Caki2 (cell line): ENCODE results near the gene HSPA14. TPM values are rescaled to one million over a fixed set of nuclear protein-coding genes. Genes with fewer than 3 reads are reported as not detected.
A peak's percentile ranks its signal among the peaks of the same experiment; 100 is the strongest.
"Not testable (repeated sequence)": the region's sequence is repeated elsewhere in the genome, so short reads cannot be mapped to it uniquely, and the experiment has no call there.

Experiments
- DNase-seq: peaks from one replicate; pipeline ENCODE4 v3.0.0-alpha.2; 2015; ENCODE audit warnings: low read depth
- in situ Hi-C: cut with HindIII; loops from 2 replicates; pipeline ENCODE4 v1.10.0; 2016; ENCODE audit warnings: low sequenced_read_pairs, low pct_unique_long_range_greater_than_20kb, mixed read lengths
- total RNA-seq: library from RNA; depleted of rRNA; stranded (reverse); fragments of >200 nt; shearing (Covaris generic); gene quantifications from 2 replicates; pipeline ENCODE4 v1.2.3, GENCODE V29; 2014; ENCODE audit warnings: low replicate concordance; rRNA removed

HSPA14 gene
- 31.6 and 52.8 TPM in 2 replicates for total RNA-seq

GRCh38 chr10:14837757-14838581, at the start of gene HSPA14, which contains the start of the genes CDNF and MSANTD7:
Gene HSPA14 (plus strand): TSS chr10:14838306. CDS start chr10:14838403, 97 bp downstream.
Gene CDNF (minus strand): TSS chr10:14838037. CDS start chr10:14837946, 91 bp downstream.
Gene MSANTD7 (plus strand): TSS chr10:14838306. CDS start chr10:14842285, 3,979 bp downstream.
- DNase-seq, result peak; percentile 99
- in situ Hi-C loops, result no loop called here

- in situ Hi-C loops, result no loop called here
Observed at GRCh38 chr10:14798636-14799035, 39.5 kb upstream of the HSPA14 start.

GRCh38 chr10:14800397-14800796, 37.7 kb upstream of the HSPA14 start:
- in situ Hi-C loops, result no loop called here
- DNase-seq, result no peak

More at GRCh38 chr10:14798636-14799035, 39.5 kb upstream of the HSPA14 start:
- no peak for DNase-seq

GRCh38 chr10:14801723-14802122, 36.4 kb upstream of the HSPA14 start:
- in situ Hi-C loops, result no loop called here
- DNase-seq, result no peak

- in situ Hi-C loops, result no loop called here
- DNase-seq, result no peak
Observed at GRCh38 chr10:14803827-14804226, 34.3 kb upstream of the HSPA14 start.

- DNase-seq, result no peak
- in situ Hi-C loops, result no loop called here
Observed at GRCh38 chr10:14806318-14806717, 31.8 kb upstream of the HSPA14 start.

GRCh38 chr10:14810969-14811953, 26.8 kb upstream of the HSPA14 start:
- in situ Hi-C loops, result no loop called here
- no peak for DNase-seq

GRCh38 chr10:14812271-14812670, 25.8 kb upstream of the HSPA14 start:
- DNase-seq, result peak; percentile 96
- in situ Hi-C loops, result no loop called here

- DNase-seq, result peak; percentile 70
- in situ Hi-C loops, result no loop called here
Observed at GRCh38 chr10:14815681-14816080, 22.4 kb upstream of the HSPA14 start.

GRCh38 chr10:14816717-14817116, 21.4 kb upstream of the HSPA14 start:
- DNase-seq, in situ Hi-C loops: not testable (repeated sequence)

GRCh38 chr10:14820010-14820774, 17.9 kb upstream of the HSPA14 start:
- in situ Hi-C loops, result no loop called here
- peak; percentile 96 for DNase-seq

- peak; percentile 89 for DNase-seq
- in situ Hi-C loops, result no loop called here
Observed at GRCh38 chr10:14820775-14821154, 17.3 kb upstream of the HSPA14 start.

- DNase-seq, result no peak
- in situ Hi-C loops, result no loop called here
Observed at GRCh38 chr10:14821635-14822375, 16.3 kb upstream of the HSPA14 start.

GRCh38 chr10:14822879-14823755, 15.0 kb upstream of the HSPA14 start:
- peak; percentile 47 for DNase-seq
- in situ Hi-C loops, result no loop called here

GRCh38 chr10:14823966-14824365, 14.1 kb upstream of the HSPA14 start:
- in situ Hi-C loops, result no loop called here
- DNase-seq, result no peak

- in situ Hi-C loops, result no loop called here
- no peak for DNase-seq
Observed at GRCh38 chr10:14826076-14826829, 11.9 kb upstream of the HSPA14 start.
